Neural crest cell (in vitro differentiated cells): ENCODE measurements around the gene KCNK5. TPM values are rescaled to one million over a fixed set of nuclear protein-coding genes. Genes with fewer than 3 reads are reported as not detected.

Experiments used
- DNase-seq: peaks from one replicate; pipeline ENCODE4 v3.0.0; 2021; ENCODE audit warnings: low read depth, mixed read lengths, low spot score
- H3K27ac Mint-ChIP-seq: one replicate; pipeline ENCODE4 v1.8.0; 2021; ENCODE audit warnings: mild to moderate bottlenecking, mixed read lengths; ENCODE audit not compliant: unreplicated experiment
- H3K27me3 Mint-ChIP-seq: 2 replicates; pipeline ENCODE4 v1.8.0; 2021; ENCODE audit warnings: low read depth, mild to moderate bottlenecking, mixed read lengths
- H3K36me3 Mint-ChIP-seq: 2 replicates; pipeline ENCODE4 v1.8.0; 2021; ENCODE audit warnings: low read depth, mild to moderate bottlenecking, mixed read lengths
- H3K4me1 Mint-ChIP-seq: 2 replicates; pipeline ENCODE4 v1.8.0; 2021; ENCODE audit warnings: mixed read lengths
- H3K4me3 Mint-ChIP-seq: one replicate; pipeline ENCODE4 v1.8.0; 2021; ENCODE audit warnings: mild to moderate bottlenecking, mixed read lengths
- H3K9me3 Mint-ChIP-seq: 2 replicates; pipeline ENCODE4 v1.8.0; 2021; ENCODE audit warnings: mixed read lengths
- total RNA-seq: library from RNA; stranded (reverse); gene quantifications from 2 replicates; pipeline ENCODE4 v1.2.1, GENCODE V29; 2021
- TF ChIP-seq, protein P1 (sequence below): fragments of 200-600 bp; sonication (generic); conservative IDR thresholded peaks from 2 replicates; pipeline ENCODE4 v1.5.0; 2021; ENCODE audit warnings: antibody characterized with exemption, mild to moderate bottlenecking

The KCNK5 gene
- total RNA-seq, 1 donor from 2014 or later, result 32.7 TPM

DNA sequence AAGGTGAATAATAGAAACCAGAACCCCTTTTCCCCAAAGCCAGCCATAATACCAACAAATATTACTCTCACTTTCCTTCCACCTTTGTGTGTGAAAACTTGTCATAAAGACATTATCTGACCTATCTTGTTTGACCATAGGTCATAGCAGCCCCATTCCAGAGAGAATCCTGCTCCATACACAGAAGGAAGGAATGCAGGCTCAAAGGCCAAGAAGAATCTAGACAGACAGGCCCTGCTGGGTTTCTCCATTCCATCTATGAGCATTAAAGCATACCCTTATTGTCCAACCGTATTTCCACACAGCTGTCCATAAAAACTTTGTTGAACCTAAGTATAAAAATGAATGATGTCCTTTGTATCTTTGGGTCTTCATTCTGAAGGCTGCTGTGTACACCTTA, 40.7 kb upstream of the KCNK5 start:
- Mint-ChIP-seq H3K9me3 (no peaks in the 10 kb centered on the region), H3K36me3 (no peaks in the 10 kb centered on the region), H3K27ac (no peak overlapping the region), H3K27me3 (no peaks in the 10 kb centered on the region), H3K4me1 (no peaks in the 10 kb centered on the region), H3K4me3 (no peak overlapping the region)
- DNase-seq, result no peak
- TF ChIP-seq, protein P1, sequence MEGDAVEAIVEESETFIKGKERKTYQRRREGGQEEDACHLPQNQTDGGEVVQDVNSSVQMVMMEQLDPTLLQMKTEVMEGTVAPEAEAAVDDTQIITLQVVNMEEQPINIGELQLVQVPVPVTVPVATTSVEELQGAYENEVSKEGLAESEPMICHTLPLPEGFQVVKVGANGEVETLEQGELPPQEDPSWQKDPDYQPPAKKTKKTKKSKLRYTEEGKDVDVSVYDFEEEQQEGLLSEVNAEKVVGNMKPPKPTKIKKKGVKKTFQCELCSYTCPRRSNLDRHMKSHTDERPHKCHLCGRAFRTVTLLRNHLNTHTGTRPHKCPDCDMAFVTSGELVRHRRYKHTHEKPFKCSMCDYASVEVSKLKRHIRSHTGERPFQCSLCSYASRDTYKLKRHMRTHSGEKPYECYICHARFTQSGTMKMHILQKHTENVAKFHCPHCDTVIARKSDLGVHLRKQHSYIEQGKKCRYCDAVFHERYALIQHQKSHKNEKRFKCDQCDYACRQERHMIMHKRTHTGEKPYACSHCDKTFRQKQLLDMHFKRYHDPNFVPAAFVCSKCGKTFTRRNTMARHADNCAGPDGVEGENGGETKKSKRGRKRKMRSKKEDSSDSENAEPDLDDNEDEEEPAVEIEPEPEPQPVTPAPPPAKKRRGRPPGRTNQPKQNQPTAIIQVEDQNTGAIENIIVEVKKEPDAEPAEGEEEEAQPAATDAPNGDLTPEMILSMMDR, result no peak

DNA sequence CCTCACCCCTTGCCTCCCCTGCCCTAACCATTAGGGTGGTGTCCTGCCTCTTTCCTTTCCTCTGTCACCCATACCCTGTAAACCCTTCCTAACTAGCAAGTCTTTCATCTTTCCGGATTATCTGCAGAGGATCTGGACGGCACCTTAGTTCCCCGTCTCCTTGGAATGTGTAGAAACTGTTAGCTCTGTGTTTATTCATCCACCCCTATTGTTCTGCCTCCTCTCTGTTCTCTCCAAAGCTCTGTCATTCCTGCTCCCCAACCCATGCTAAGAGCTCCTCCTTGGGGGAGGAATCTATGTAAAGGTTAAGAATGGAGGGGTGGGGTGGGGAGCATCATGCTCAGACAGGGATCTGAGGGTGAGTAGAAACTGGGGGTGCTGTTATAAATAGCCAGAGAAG, 39.4 kb upstream of the KCNK5 start:
- DNase-seq, result no peak
- Mint-ChIP-seq H3K4me3 (no peak overlapping the region), H3K27me3 (no peaks in the 10 kb centered on the region), H3K27ac (peak overlapping the region; percentile 45), H3K9me3 (no peaks in the 10 kb centered on the region), H3K4me1 (no peaks in the 10 kb centered on the region), H3K36me3 (no peaks in the 10 kb centered on the region)
- TF ChIP-seq, protein P1, result no peak

DNA sequence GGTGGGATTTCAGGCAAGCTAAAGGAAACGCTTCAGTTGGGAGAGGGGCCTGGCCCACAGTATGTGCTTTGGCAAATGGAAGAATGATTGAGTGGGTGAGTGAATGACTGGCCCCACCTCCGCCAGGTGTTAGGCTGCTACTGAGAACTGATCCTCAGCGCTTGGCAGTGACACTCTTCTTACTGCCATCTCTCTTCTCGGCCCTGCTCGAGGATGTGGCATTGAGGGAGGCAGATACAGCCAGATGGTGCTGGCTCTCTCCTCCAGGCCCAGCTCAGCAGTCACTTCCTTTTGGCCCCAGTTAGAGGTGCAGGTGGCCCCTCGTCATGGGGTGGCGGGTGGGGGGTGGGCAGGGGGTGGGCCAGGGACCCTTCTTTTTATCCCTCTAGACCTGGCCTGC, 38.9 kb upstream of the KCNK5 start:
- H3K4me3 Mint-ChIP-seq, result no peak overlapping the region
- H3K9me3 Mint-ChIP-seq, result no peaks in the 10 kb centered on the region
- H3K4me1 Mint-ChIP-seq, result no peaks in the 10 kb centered on the region

DNA sequence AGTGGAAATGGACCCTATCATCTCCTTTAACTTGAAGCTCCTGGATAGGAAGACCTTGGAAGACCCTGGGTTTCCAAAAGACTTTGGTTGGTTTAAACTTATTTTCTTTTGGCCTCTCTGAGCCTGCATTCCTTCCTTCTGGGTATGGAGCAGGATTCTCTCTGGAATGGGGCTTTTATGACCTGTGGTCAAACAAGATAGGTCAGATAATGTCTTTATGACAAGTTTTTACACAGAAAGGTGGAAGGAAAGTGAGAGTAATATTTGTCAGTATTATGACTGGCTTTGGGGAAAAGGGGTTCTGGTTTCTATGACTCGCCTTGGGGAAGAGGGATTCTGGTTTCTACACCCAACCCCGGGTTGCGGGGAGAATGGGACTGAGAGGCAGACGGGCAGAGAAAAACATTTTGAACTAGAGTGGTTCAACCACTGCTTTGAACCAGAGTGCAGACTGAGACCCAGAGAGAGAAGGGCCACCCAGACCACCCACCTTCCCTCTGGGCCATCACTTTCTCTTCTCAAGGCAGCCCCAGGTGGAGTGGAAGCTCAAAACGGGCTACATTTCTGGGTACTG, 37.6 kb upstream of the KCNK5 start:
- no peaks in the 10 kb centered on the region for H3K9me3 Mint-ChIP-seq
- TF ChIP-seq, protein P1, result no peak
- H3K4me3 Mint-ChIP-seq, result no peak overlapping the region
- H3K4me1 Mint-ChIP-seq, result no peaks in the 10 kb centered on the region
- no peak for DNase-seq
- H3K36me3 Mint-ChIP-seq, result no peaks in the 10 kb centered on the region
- H3K27ac Mint-ChIP-seq, result no peak overlapping the region
- H3K27me3 Mint-ChIP-seq, result peaks cover 2% of the 10 kb centered on the region

More for the DNA sequence above, 38.9 kb upstream of the KCNK5 start:
- Mint-ChIP-seq H3K27me3 (peaks cover 2% of the 10 kb centered on the region), H3K27ac (no peak overlapping the region), H3K36me3 (no peaks in the 10 kb centered on the region)
- TF ChIP-seq, protein P1, result no peak
- no peak for DNase-seq

DNA sequence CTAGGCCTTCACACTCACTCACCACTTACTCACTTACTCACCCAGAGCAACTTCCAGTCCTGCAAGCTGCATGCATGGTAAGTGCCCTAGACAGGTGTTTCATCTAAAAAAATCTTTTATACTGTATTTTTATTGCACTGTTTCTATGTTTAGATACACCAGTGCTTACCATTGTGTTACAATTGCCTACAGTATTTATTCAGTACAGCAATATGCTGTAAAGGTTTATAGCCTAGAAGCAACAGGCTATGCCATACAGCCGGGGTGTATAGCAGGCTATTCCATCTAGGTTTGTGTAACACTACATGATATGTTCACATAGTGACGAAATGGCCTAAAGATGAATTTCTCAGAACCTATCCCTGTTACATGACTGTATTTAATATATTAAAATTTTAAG, 37.1 kb upstream of the KCNK5 start:
- no peak overlapping the region for H3K4me3 Mint-ChIP-seq
- DNase-seq, result no peak
- H3K27ac Mint-ChIP-seq, result no peak overlapping the region
- H3K36me3 Mint-ChIP-seq, result no peaks in the 10 kb centered on the region
- peaks cover 2% of the 10 kb centered on the region for H3K27me3 Mint-ChIP-seq
- TF ChIP-seq, protein P1, result no peak
- H3K9me3 Mint-ChIP-seq, result peaks cover under 1% of the 10 kb centered on the region
- no peaks in the 10 kb centered on the region for H3K4me1 Mint-ChIP-seq
